ENCODE measurements around the gene FANCE. TPM values are rescaled to one million over a fixed set of nuclear protein-coding genes. Genes with fewer than 3 reads are reported as not detected.

FANCE gene
- total and polyA plus RNA-seq, 2 donors (not counting 1 experiment from before 2014, with no cell fraction given): 9.2 to 12.8 TPM

- Histone ChIP-seq H3K9me3 (ENCODE audit: control extremely low read depth in 1 of 3, control insufficient read depth in 2 of 3, insufficient read depth in 1 of 3, low read length in 2 of 3) (no peaks in the 10 kb centered on the region), H3K9ac (ENCODE audit: low read length) (no peak overlapping the region), H3K27me3 (replicated peaks in 1 of 4; ENCODE audit: control extremely low read depth in 1 of 4, control insufficient read depth in 3 of 4, insufficient read depth in 4 of 4, low read length in 3 of 4) (no peaks in the 10 kb centered on the region), H3K36me3 (replicated peaks in 1 of 2; ENCODE audit: control extremely low read depth in 1 of 2, control insufficient read depth in 1 of 2, extremely low read depth in 1 of 2, insufficient read depth in 2 of 2, low read length in 1 of 2) (no peaks in the 10 kb centered on the region), H4K20me1 (ENCODE audit: control insufficient read depth, insufficient read depth, low read length, poor library complexity, severe bottlenecking) (no peaks in the 10 kb centered on the region), H3K79me2 (ENCODE audit: control insufficient read depth, insufficient read depth, low read length) (no peaks in the 10 kb centered on the region), H3K4me3 (ENCODE audit: control extremely low read depth in 1 of 5, extremely low read depth in 1 of 5, insufficient read depth in 1 of 5, low read depth in 2 of 5, low read length in 4 of 5) (no peak overlapping the region), H3K4me1 (ENCODE audit: control insufficient read depth in 2 of 2, insufficient read depth in 2 of 2, low read length in 2 of 2) (no peaks in the 10 kb centered on the region), H2AFZ (ENCODE audit: insufficient read depth, low read depth, low read length, poor library complexity, severe bottlenecking) (no peak overlapping the region), H3K4me2 (replicated peaks; ENCODE audit: low read depth, low read length, poor library complexity, severe bottlenecking) (no peak overlapping the region), H3K27ac (ENCODE audit: low read length in 2 of 2) (no peak overlapping the region)
- Mint-ChIP-seq H3K27ac (no peak overlapping the region), H3K4me1 (no peaks in the 10 kb centered on the region), H3K4me3 (no peak overlapping the region), H3K9me3 (ENCODE audit: insufficient read depth) (no peaks in the 10 kb centered on the region), H3K27me3 (peaks cover 14% of the 10 kb centered on the region)
- intact Hi-C loops (cut with micrococcal nuclease): no loop called here
- CTCF ChIA-PET: interaction anchor here (0.7 to 1.0 kb wide), 2 partner anchors 10 to 20 kb away, joined by 3 to 4 read pairs; partner anchors contain the start of gene RPL10A
- POLR2A ChIA-PET: no interaction called here
- TF ChIP-seq CTCF (IDR thresholded peaks at IDR 0.05): no peak
- TF ChIP-seq EZH2 (IDR thresholded peaks at IDR 0.05; ENCODE audit: borderline replicate concordance, insufficient read depth, low read depth, low read length, poor library complexity, severe bottlenecking): no peak
- WGBS (ENCODE audit: insufficient coverage): 28% methylated on average over 7 of the region's 9 CpGs
- ATAC-seq (ENCODE audit: low read depth): no peak
- DNase-seq: no peak
Observed at GRCh38 chr6:35487658-35488516, 35.7 kb downstream of the FANCE start.

- Histone ChIP-seq H3K36me3 (replicated peaks in 1 of 2; ENCODE audit: control extremely low read depth in 1 of 2, control insufficient read depth in 1 of 2, extremely low read depth in 1 of 2, insufficient read depth in 2 of 2, low read length in 1 of 2) (no peaks in the 10 kb centered on the region), H3K9me3 (ENCODE audit: control extremely low read depth in 1 of 3, control insufficient read depth in 2 of 3, insufficient read depth in 1 of 3, low read length in 2 of 3) (no peaks in the 10 kb centered on the region), H3K4me1 (ENCODE audit: control insufficient read depth in 2 of 2, insufficient read depth in 2 of 2, low read length in 2 of 2) (no peaks in the 10 kb centered on the region), H3K79me2 (ENCODE audit: control insufficient read depth, insufficient read depth, low read length) (no peaks in the 10 kb centered on the region), H3K4me3 (ENCODE audit: control extremely low read depth in 1 of 5, extremely low read depth in 1 of 5, insufficient read depth in 1 of 5, low read depth in 2 of 5, low read length in 4 of 5) (no peak overlapping the region), H3K9ac (ENCODE audit: low read length) (no peak overlapping the region), H3K27ac (ENCODE audit: low read length in 2 of 2) (no peak overlapping the region), H4K20me1 (ENCODE audit: control insufficient read depth, insufficient read depth, low read length, poor library complexity, severe bottlenecking) (no peaks in the 10 kb centered on the region), H3K4me2 (replicated peaks; ENCODE audit: low read depth, low read length, poor library complexity, severe bottlenecking) (no peak overlapping the region), H3K27me3 (replicated peaks in 1 of 4; ENCODE audit: control extremely low read depth in 1 of 4, control insufficient read depth in 3 of 4, insufficient read depth in 4 of 4, low read length in 3 of 4) (no peaks in the 10 kb centered on the region), H2AFZ (ENCODE audit: insufficient read depth, low read depth, low read length, poor library complexity, severe bottlenecking) (no peak overlapping the region)
- DNase-seq: no peak
- Mint-ChIP-seq H3K9me3 (ENCODE audit: insufficient read depth) (no peaks in the 10 kb centered on the region), H3K4me3 (no peak overlapping the region), H3K4me1 (no peaks in the 10 kb centered on the region), H3K27me3 (peaks cover 14% of the 10 kb centered on the region), H3K27ac (no peak overlapping the region)
- 90% methylated on average over 7 of the region's 9 CpGs for WGBS (ENCODE audit: insufficient coverage)
- no peak for ATAC-seq (ENCODE audit: low read depth)
- ChIA-PET CTCF (no interaction called here), POLR2A (no interaction called here)
- TF ChIP-seq CTCF (IDR thresholded peaks at IDR 0.05) (no peak), EZH2 (IDR thresholded peaks at IDR 0.05; ENCODE audit: borderline replicate concordance, insufficient read depth, low read depth, low read length, poor library complexity, severe bottlenecking) (no peak)
- intact Hi-C loops (cut with micrococcal nuclease): no loop called here
Observed at GRCh38 chr6:35488517-35488862, 36.4 kb downstream of the FANCE start.

All from B cell (primary cell).